Measurements from ENCODE around the gene ANXA6. TPM values are rescaled to one million over a fixed set of nuclear protein-coding genes. Genes with fewer than 3 reads are reported as not detected.

Gene ANXA6
- total RNA-seq, 1 donor from 2014 or later = 74.7 TPM

DNA sequence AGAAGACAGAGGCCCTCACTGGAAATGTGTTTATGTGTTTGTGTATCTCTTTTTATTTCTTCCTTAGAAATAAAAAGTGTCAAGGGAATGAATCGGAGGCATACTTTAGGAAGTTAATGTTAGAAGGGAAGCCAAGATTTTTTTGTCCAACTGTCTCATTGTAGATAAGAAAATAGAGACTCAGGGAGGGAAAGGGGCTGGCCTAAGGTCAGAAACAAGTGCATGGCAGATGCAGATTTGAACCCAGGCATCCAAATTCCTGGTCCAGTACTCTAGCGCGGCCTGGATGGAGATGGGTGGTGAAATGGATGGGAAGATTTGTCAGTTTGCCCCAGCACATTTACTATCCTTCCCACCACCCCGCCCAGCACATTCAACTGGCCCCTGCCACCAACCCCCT lies 56.9 kb downstream of the ANXA6 start:
- no peak for DNase-seq

DNA sequence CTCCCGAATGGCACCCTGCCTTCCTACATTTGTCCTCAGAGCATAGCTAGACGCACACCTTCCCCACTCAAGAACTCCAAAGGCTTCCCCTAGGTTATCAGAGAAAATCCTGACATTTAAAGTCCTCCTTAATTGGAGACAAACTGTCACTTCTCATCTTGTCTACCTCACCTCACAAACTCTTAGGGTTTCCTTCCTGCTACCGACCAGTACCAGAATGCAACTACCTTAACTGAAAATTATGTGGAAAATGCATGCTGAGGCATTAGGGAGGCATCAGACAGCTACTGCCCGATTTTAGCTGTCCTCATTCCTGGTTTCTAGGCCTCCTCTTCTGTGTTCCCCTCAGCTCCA lies 58.8 kb downstream of the ANXA6 start:
- DNase-seq = no peak

DNA sequence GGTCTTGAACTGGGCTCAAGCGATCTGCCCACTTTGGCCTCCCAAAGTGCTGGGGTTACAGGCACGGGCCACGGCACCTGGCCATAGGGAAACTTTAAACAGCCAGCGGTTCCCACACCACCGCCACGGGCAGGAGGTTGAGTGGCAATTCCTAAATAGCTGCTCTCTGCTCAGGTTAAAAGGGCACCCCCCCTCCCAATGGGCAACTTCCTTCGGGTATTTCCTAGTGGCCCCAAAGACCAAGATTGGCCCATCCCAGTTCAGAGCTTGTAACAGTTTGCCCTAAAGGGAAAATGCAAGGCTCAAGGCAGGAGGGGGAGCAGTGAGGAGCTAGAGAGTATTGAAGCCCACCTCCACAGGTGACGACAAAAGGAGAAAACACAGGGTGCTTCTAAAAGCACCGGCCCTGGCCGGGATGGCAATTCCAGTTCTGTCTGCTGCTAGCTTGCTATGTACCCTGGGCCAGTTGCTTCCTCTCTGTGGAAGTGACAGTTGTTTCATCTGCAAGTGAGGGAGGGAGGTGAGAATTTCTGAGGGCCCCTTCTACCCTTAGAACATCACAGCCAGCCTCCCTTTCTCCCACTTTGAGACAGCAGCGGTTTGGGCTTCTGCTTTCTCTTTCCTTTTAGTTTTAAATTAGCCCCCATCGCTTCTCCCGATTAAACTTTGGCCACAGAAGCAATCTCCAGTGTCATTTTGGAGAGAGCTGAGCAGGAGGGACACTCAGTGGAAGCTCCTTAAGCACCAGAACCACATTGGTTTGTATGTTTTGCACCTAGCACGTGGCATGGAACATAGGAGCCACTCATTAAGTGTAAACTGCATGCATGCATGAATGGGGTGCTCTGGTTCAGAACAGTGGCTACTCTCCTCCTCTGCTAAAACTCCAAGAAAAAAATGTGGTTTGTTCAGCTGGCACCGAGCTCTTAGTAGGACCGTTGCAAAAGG lies 59.5 kb downstream of the ANXA6 start:
- DNase-seq = no peak

DNA sequence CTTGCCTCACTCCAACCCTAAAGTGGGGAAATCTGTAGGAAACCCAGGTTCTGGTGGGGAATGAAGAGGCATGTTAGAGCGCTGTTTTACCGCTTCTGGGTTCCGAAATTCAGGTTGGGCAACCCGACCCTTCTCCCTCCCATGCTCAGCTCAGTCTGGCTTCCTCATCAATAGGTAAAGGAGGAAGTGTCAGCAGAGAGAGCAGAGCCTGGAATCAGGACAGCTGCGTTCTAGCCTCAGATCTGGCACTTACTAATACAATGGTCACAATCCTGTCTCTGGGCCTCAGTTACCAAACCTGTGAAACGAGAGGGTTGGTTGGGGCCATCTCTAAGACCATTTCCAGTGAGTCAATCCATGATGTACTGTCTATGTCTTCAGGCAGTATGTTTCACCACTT lies 60.5 kb downstream of the ANXA6 start:
- DNase-seq = no peak

DNA sequence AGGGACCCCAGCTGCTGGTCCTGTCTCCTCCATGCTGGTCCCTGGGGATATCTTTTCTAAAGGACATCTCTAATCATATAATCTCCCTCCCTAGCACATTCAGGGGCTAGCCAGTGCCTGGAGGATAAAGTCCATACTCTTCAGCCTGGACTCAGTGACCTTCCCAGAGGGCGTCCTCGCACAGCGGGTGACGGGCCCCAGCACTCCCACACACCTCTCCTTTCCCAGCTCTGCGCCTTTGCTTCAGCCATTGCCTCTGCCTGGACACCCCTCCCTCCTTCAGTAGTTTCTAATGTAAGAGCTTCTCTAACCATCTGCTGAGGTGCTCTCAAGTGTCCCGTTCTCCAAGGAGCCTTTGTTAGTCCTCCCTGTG lies 61.6 kb downstream of the ANXA6 start:
- DNase-seq = no peak

DNA sequence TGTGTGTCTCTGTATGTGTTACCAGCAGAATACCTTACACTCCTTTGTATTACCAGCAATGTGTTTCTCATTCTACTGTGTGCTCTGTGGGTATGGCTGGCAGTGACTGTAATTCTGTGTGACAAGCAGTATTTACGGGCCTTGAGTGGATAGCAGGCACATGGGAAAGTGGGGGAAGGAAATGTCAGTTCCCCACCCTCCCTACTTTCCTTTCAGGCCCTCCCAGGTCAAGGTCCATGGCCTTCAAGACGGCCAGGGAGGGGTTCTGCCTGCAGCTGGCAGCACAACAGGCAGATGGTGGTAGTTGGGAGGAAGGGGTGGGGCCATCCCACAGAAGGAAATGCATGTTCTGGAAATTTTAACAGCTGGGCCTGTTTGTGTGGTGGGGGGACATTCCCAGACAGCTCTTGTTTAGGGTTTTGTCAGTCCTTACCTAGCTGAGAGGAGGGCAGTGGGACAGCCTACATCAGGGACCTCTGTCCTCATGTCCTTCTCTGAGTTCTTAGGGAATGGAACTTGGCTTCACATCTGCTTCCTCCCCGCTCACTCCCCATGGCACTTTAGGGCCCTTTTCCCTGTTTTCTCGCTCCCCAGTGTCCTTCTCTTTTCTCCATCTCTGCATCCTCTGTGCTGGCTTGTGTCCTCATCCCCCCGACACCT lies 62.1 kb downstream of the ANXA6 start:
- no peak for DNase-seq

DNA sequence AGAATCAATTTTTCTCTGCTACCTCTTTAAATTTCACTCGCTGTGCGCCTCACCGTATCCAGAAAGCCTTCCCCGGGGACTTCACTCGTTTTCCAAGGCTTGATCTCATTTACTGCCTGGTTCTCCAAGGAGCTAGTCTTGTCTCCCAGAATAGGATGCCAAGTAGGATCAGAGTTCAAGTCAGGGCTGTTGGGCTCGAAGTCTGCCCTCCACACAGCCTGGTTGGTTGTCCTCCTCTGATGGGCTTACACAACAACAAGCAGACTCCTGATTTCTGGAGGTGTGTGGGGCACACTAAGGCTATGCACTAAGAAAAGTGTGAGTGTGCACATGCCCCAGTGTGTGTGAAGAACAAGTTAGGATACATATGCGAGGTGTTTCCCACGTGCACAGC lies 62.7 kb downstream of the ANXA6 start:
- DNase-seq = no peak

DNA sequence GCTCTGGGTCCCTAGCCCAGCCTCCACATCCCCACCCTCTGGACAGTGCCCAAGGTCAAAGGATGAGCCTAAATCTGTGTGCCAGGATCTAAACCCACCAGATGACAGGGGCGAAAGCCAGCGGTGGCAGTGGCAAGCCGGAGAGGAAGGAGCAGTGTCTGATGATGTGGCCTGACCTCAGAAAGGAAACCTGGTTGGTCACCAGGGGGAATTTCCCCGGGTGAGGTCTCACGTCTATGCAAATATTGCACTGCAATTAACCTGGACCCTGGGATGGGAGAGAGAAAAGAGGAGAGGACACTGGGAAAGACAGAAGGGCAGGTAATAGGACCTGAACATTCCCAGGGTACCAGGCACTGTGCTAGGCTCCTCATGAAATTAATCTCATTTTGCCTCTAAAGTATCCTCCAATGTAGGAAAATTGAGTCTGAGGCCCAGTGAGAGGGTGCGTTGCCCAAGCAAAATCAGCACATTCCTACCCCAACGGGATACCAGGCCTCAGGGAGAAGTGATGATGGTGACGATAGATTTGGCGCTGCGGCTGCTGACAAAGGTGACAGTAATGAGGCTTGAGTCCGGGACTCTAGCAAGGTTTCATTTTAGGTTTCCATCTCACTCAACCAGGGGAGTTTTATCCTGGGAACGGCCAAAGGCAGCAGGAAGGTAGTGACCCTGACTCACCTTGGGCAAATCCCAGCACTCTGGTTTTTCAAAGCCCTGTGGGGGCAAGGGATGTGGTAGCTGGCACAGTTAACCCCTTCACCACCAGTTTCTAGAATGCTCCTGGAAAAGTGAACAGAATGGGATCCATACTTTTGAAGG lies 63.3 kb downstream of the ANXA6 start:
- DNase-seq = no peak

DNA sequence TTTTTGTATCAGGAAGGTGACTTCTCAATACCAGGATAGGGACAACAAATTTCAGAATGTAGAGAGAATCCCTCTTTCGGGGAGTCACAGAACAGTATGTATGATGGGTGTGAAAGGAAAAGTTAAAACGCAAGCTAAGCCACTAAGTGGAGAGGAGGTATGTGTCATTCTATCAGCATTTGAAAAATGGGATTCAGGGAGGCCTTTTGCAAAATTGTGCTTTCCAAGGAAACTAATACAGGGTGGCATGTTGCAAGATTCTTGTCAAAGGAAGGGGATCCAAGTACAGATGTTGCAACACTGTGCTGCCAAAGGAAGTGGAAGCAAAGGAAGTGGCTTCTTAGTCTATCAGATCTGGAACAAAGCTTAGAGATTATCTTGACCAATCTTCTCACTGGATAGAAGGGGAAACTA lies 64.1 kb downstream of the ANXA6 start:
- no peak for DNase-seq

DNA sequence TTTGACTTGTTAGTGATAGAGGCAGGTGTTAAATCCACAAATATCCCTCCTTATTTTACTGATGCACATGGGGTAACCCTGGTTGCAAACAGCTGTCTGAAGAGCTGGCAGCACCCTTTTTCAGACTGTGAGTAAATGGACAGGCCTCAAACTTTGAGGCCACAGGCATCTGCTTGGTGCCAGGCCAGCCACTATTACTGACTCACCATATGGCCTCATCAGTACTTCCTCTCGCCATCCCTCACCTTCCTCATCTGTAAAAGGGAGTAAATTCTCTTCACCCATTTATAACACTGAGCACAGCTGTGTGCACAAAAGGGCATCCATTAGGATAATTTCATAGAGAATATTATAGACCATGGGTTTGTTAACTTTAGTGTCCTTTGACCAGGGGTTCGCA lies 64.8 kb downstream of the ANXA6 start:
- DNase-seq = no peak

DNA sequence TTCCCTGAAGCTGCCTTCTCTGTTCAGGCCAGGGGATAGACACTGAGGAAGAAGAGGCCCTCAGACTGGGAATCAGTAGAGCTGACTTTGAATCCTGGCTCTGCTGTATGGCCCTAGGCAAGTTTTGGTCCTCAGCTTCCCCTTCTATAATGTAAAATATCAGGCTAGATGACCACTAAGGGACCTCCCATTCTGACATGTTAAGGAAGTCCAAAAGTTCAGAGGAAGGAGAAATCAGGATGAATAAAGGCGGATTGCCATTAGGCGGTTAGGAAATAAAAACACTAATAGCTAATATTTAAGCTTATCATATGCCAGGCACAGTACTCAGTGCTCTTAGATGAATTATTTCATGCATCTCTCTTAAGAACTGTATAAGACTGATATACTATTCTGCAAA lies 67.9 kb downstream of the ANXA6 start:
- DNase-seq = no peak

DNA sequence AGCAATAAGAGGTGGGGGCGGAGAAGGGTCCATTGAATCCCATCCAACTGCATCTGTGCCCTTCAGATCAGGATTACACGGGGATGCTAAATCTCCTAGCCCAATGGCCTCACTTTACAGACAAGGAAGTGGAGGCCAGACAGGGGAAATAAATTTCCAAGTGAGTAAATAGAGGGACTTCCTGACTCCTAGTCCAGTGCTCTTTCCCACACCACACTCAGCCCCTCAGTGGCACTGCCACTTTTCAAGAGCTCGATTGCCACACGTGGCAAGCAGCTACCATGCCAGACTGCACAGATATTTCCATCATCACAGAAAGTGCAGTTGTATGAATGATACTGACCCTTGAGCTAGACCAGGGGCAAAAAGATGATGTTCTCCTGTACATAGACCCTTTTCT lies 68.6 kb downstream of the ANXA6 start:
- no peak for DNase-seq

DNA sequence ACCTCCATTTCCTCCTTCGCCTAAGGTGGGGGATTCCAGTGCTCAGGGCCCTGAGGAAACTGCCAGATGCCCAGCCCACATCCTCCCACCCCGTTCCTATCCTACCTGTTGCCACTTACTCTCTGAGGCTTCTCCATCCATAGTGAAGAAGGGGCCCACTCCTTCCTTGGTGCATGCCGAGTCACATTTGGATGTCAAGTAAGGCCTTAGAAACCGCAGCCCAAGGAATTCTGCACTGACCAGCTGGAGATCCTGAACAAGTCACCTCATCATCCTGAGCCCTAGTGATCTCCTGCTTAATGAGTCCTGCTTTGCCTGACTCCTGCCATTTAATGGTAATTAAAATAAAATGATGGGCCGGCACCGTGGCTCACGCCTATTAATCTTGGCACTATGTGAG lies 70.1 kb downstream of the ANXA6 start:
- no peak for DNase-seq

DNA sequence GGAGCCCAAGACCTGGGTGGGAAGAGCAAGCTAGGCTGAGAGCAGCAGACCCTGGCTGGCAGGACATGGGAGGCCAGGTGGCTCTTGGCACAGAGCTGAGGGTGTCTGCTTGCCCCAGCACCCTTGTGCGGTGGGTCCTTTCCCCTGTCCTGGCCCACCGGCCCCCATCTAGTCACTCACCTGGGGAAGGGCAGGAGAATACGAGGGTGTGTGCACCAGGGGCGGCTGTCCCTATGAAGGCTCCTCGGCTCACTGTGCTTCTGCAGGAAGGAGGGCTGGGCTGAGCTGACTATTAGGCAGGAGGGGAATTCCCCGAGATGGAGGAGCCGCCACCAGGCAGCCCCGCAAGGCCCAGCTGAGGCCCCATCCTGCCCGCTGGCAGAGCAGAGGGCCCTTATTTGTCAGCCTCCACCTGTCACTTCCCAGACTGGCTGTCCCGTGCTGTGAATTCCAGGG lies 70.6 kb downstream of the ANXA6 start:
- no peak for DNase-seq

DNA sequence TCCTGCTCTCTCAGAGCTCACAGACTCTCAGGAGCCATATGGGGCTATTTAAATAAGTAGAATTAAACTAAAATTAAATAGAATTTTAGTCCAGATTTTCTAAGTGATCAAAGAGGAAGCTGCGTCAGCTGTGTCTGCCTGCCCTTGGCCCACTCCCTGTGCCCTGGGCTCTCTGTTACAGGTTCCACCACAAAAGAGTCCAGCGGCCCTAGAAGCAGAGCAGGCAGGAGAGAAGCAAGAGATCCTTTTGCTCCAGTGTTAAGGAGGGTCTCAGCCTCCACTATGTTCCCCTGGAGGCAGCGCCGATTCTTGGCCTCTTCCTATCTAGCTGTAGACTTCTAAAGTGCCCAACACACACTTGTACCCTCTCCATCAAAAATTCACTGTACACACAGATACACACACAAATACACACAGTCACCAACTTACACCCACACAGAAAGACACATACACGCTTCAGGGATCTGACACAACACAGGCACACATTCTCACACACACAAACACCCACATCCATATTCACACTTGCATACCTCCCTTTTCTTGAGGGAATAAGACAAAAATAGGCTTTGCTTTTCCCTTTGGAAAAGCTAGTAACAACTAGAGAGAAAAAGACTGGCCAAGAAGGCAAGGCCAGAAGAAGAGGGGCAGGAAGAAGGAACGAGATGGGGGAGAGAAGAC lies 71.2 kb downstream of the ANXA6 start:
- no peak for DNase-seq

DNA sequence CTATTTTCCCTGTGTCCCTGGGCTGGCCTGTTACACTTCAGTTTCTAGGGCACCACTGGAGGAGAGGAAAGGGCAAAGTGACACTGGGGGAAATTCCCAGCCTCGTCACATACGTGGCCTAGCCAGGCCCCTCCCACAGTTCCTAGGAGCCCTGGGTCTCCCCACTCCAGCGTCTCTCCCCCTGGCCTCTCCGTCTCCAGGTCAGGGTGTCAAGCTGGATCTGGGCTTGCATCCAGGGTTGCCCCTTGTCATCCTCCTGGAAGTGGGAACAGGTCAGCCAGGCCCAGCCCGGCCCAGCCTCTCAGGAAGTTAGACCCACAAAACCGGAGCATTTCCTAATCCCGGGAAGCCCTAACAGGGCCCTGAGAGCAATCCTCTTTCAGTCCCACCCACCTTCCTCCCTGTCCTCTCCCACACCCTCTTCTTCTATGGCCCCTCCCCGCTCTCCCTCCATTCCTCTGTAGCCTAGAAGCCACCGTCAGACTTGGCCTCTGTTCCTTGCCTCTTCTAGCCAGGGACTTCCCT lies 72.0 kb downstream of the ANXA6 start:
- DNase-seq = no peak

DNA sequence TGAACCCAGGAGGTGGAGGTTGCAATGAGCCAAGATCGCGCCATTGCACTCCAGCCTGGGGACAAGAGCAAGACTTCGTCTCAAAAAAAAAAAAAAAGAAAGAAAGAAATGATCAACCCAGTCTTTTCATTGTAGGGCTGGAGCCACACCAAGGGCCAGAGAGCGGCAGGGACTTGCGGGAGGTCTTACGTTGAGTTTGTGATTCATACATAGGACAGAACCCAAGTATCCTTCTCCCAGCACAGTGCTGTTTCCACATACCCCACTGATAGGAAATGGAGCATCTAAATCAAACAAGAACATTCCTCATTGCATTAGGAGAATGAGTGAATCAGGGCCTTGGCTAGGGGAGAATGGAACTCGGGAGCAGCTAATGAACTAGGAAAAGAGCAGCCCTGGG lies 73.2 kb downstream of the ANXA6 start:
- DNase-seq = no peak

DNA sequence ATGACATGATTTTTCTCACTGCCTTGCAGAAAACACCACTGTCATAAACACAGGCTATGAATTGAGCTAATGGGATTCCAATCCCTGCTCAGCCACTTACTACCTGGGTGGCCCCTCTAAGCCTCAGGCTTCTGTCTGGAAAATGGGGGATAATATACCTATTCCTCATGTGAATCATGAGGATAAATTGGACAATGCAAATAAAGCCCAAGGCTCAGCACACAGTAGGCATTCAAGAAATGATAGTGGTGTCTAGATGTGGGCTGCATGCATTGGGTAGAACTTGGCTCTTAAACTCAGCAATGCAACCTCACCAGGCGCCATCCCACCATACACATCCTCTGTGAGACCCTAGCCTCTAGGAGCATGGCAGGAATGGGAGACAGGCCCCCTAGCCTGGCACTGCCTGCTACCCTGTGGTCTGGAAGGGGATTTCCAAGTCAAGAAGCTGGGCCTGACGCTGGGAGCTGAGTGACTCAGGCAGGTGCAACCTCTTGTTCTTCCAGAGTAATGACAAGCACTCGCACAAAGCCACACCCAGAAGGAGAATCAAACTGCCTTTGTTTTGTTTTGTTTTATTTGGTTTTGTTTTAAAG lies 74.4 kb downstream of the ANXA6 start:
- DNase-seq = no peak

DNA sequence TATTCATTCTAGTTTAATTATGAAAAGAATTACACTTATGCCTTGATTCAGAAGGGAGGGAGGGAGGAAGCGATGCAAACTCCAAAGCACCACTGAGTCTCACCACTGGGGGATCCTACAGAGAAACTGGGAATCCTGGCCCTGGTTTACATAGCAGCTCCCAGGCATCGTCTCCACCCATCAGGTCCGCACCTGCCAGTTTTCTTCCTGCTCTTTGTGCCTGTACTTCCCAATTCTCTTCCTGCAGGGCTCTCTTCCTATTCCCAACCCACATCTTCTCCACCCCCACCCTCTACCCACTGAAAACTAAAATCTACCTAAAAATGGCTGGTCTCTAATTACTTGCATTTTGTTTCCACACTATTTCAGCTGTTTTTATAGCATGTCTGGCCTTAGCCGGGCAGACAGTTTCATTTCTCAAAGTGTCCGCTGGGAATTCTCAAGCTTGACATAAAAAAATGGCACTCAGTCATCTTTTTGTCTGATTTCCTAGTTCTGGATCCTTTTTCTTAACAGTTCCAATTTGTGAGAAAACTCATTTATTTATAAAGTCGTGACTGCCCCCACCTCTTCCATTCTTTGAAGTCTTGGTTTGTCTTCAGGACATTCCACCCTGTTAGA lies 75.2 kb downstream of the ANXA6 start:
- no peak for DNase-seq

DNA sequence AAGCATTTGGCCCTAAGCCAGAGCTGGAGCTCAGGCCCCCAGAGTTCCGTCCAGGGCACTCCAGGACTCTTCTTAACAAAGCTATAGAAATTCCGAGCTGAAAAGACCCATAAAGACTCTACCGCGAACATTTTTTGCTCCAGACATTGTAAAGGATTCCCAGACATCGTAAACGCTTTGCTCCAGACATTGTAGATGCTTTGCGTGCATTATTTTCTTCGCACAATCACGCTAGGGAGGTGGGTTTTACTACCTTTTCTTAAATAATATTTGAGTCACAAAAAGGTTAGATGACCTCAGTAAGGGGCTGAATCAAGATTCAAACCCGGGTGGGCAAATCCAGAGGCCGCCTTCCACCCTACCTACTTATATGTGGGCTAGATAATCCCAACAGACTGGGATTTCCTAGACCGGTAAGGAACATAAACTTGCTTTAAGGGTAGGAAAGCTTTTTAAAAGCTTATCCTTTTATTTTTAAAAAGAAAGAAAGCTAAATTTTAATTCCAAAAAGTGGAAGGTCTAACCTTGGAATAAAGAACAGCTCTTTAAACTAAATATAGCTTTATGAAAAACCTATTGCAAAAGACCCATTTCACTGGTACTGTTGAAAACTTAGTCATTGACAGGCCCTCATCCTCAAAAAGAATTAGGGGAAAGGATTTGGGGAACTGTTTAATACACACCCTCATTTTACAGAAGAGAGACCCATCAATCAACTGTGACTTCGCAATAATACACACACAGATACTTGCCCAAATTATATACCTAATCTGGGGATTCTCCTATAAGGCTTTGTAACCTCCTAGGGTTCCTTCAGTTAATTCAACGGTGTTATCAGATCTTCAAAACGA lies 75.9 kb downstream of the ANXA6 start:
- DNase-seq = no peak

Measured in occipital lobe (tissue), 2 donors.